Tibial nerve (tissue), 4 donors: ENCODE measurements around the gene MEX3B. TPM values are rescaled to one million over a fixed set of nuclear protein-coding genes. Genes with fewer than 3 reads are reported as not detected.

Experiments used
- DNase-seq, 2 donors: peaks; one replicate each; pipeline ENCODE4 v3.0.0-alpha.2; 2019; ENCODE audit warnings: low spot score in 2 of 2
- H3K27ac ChIP-seq, 4 donors: fragments of 200-600 bp; sonication (generic) in 3 of 4; one replicate each; pipeline ENCODE4 v1.5.1; 2017 to 2019; ENCODE audit warnings: mild to moderate bottlenecking in 1 of 4
- H3K27me3 ChIP-seq, 2 donors: fragments of 200-600 bp; sonication (generic) in 1 of 2; one replicate each; pipeline versions ENCODE4 v1.5.1 to v1.6.0; 2017 to 2019
- H3K36me3 ChIP-seq, 3 donors: fragments of 200-600 bp; sonication (generic); one replicate each; pipeline ENCODE4 v1.5.1; 2018 to 2019
- H3K4me1 ChIP-seq, 4 donors: fragments of 200-600 bp; sonication (generic) in 3 of 4; one replicate each; pipeline ENCODE4 v1.5.1; 2017 to 2019
- H3K4me3 ChIP-seq, 4 donors: fragments of 200-600 bp; sonication (generic) in 3 of 4; one replicate each; pipeline ENCODE4 v1.5.1; 2017 to 2019; ENCODE audit warnings: mild to moderate bottlenecking in 1 of 4, moderate library complexity in 1 of 4
- H3K9me3 ChIP-seq, 4 donors: fragments of 200-600 bp; sonication (generic) in 3 of 4; one replicate each; pipeline ENCODE4 v1.5.1; 2017 to 2019
- CTCF ChIP-seq, 5 experiments: fragments of 200-600 bp in 3 of 5; fragments of 450-650 bp in 2 of 5; sonication (generic) in 3 of 5; IDR thresholded peaks; one replicate each; pipeline ENCODE4 v1.5.1; 2016 to 2019; ENCODE audit warnings: antibody characterized with exemption in 5 of 5, mild to moderate bottlenecking in 3 of 5, moderate library complexity in 2 of 5
- EP300 ChIP-seq, 2 donors: sonication (generic); formaldehyde crosslinking; IDR thresholded peaks; one replicate each; pipeline ENCODE4 v1.6.1; 2017; ENCODE audit warnings: antibody characterized with exemption in 2 of 2, mild to moderate bottlenecking in 1 of 2
- POLR2A ChIP-seq, 2 donors: fragments of 450-650 bp; IDR thresholded peaks; one replicate each; pipeline ENCODE4 v1.6.1; 2017; ENCODE audit warnings: antibody characterized with exemption in 2 of 2, mild to moderate bottlenecking in 2 of 2, moderate library complexity in 2 of 2
- WGBS, 2 donors: methylation state at CpG; one replicate each; pipeline ENCODE4 v1.1.5; 2018; 5-methylcytosine and 5-hydroxymethylcytosine counted together
- total RNA-seq, 4 donors: library from RNA; depleted of rRNA; stranded (reverse); fragments of >200 nt; gene quantifications; one replicate each; pipeline ENCODE4 v1.1.0, GENCODE V29; 2016

MEX3B gene
- total RNA-seq, 4 donors from 2014 or later: 0.30 to 1.9 (median 0.90) TPM

- no peak for TF ChIP-seq POLR2A (IDR thresholded peaks at IDR 0.05)
- TF ChIP-seq EP300 (IDR thresholded peaks at IDR 0.05): no peak
- no peak overlapping the region for H3K27ac ChIP-seq
- no peak for DNase-seq
- 8 to 19% methylated on average over 2 of the region's 2 CpGs for WGBS, 2 donors
- H3K4me1 ChIP-seq: no peaks in the 10 kb centered on the region
- H3K27me3 ChIP-seq: peaks cover 0 to 79% of the 10 kb centered on the region in 2 donors
- H3K9me3 ChIP-seq: no peaks in the 10 kb centered on the region
- H3K4me3 ChIP-seq: no peak overlapping the region
- no peaks in the 10 kb centered on the region for H3K36me3 ChIP-seq
Measured at GRCh38 chr15:82058517-82059204, 12.8 kb upstream of the MEX3B start.

GRCh38 chr15:82058026-82058425 is 12.2 kb upstream of the MEX3B start:
- Histone ChIP-seq H3K27ac (no peak overlapping the region), H3K36me3 (no peaks in the 10 kb centered on the region), H3K9me3 (no peaks in the 10 kb centered on the region), H3K4me1 (no peaks in the 10 kb centered on the region), H3K27me3 (peaks cover 0 to 76% of the 10 kb centered on the region in 2 donors), H3K4me3 (no peak overlapping the region)
- TF ChIP-seq EP300 (IDR thresholded peaks at IDR 0.05) (no peak), CTCF (IDR thresholded peaks at IDR 0.05) (no peak), POLR2A (IDR thresholded peaks at IDR 0.05) (no peak)
- 8 to 18% methylated on average over 14 of the region's 14 CpGs for WGBS, 2 donors
- DNase-seq: no peak

GRCh38 chr15:82056958-82057823 is 11.4 kb upstream of the MEX3B start:
- Histone ChIP-seq H3K4me1 (no peaks in the 10 kb centered on the region), H3K4me3 (no peak overlapping the region), H3K36me3 (no peaks in the 10 kb centered on the region), H3K27ac (no peak overlapping the region), H3K27me3 (peaks cover 0 to 69% of the 10 kb centered on the region in 2 donors), H3K9me3 (no peaks in the 10 kb centered on the region)
- WGBS, 2 donors: 19 to 20% methylated on average over 7 of the region's 7 CpGs
- TF ChIP-seq CTCF (IDR thresholded peaks at IDR 0.05) (no peak), POLR2A (IDR thresholded peaks at IDR 0.05) (no peak), EP300 (IDR thresholded peaks at IDR 0.05) (no peak)
- no peak for DNase-seq

- Histone ChIP-seq H3K27me3 (peaks cover 0 to 25% of the 10 kb centered on the region in 2 donors), H3K4me1 (peaks cover 0 to 5% (median 1%) of the 10 kb centered on the region in 4 donors), H3K4me3 (no peak overlapping the region), H3K36me3 (no peaks in the 10 kb centered on the region), H3K27ac (no peak overlapping the region), H3K9me3 (no peaks in the 10 kb centered on the region)
- no peak for DNase-seq
- 94 to 96% methylated on average over 12 of the region's 12 CpGs for WGBS, 2 donors
- TF ChIP-seq EP300 (IDR thresholded peaks at IDR 0.05): no peak
- no peak for TF ChIP-seq POLR2A (IDR thresholded peaks at IDR 0.05)
- no peak for TF ChIP-seq CTCF (IDR thresholded peaks at IDR 0.05)
Measured at GRCh38 chr15:82052751-82053150, 6.9 kb upstream of the MEX3B start.

- Histone ChIP-seq H3K27ac (no peak overlapping the region), H3K9me3 (no peaks in the 10 kb centered on the region), H3K4me3 (no peak overlapping the region), H3K36me3 (no peaks in the 10 kb centered on the region), H3K27me3 (peaks cover 0 to 14% of the 10 kb centered on the region in 2 donors), H3K4me1 (peaks cover 0 to 9% (median 4%) of the 10 kb centered on the region in 4 donors)
- no peak for DNase-seq
- WGBS, 2 donors: 32 to 39% methylated on average over 6 of the region's 6 CpGs
- TF ChIP-seq EP300 (IDR thresholded peaks at IDR 0.05): no peak
- no peak for TF ChIP-seq POLR2A (IDR thresholded peaks at IDR 0.05)
- TF ChIP-seq CTCF (IDR thresholded peaks at IDR 0.05): no peak
Measured at GRCh38 chr15:82051664-82052063, 5.8 kb upstream of the MEX3B start.
